ENCODE data around the gene STAT3.

DNA sequence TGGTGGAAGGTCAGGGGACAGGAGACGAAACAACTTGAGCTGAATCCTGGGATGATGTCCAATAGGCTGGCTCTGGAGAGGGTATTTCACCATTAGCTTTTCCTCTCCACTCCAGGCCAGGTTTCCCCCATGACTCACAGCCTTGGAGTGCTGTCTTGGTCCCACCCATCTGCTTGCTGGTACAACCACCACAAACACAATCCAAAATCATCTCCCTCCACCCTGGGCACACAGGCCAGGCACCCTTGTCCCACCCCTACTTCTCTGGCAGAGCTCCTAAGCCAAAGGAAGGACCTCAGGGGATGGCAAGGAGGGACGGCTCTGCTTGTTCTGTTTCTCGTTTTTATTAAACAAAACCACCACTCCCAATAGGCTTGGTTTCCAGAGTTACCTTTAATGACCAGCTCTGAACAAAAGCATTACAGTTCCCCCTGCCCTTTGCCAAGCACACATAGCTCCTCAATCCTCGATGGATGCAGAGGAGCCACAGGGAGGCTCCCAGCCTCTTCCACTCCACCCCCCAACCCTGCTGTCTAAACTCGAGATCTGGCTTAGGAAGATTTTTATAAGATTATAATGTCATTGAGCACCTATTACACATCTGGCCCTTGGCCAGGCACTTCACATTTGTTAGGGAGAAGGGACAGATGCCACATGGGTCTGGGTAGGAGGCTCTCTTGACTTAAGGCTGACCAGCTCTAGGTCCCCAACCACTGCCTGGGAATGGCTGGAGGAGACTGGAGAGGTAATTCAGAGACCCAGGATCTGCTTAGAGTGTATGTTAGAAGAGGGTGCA lies 21.5 kb upstream of the STAT3 start:
- TF ChIP-seq, protein P1, sequence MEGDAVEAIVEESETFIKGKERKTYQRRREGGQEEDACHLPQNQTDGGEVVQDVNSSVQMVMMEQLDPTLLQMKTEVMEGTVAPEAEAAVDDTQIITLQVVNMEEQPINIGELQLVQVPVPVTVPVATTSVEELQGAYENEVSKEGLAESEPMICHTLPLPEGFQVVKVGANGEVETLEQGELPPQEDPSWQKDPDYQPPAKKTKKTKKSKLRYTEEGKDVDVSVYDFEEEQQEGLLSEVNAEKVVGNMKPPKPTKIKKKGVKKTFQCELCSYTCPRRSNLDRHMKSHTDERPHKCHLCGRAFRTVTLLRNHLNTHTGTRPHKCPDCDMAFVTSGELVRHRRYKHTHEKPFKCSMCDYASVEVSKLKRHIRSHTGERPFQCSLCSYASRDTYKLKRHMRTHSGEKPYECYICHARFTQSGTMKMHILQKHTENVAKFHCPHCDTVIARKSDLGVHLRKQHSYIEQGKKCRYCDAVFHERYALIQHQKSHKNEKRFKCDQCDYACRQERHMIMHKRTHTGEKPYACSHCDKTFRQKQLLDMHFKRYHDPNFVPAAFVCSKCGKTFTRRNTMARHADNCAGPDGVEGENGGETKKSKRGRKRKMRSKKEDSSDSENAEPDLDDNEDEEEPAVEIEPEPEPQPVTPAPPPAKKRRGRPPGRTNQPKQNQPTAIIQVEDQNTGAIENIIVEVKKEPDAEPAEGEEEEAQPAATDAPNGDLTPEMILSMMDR (conservative IDR thresholded peaks at IDR 0.05; ENCODE audit: low read length), result no peak
- no peak for TF ChIP-seq EZH2phosphoT487 (IDR thresholded peaks at IDR 0.05; ENCODE audit: borderline replicate concordance, low read depth, low read length)
